CD14-positive monocyte (primary cell): ENCODE data around the gene IP6K1. TPM values are rescaled to one million over a fixed set of nuclear protein-coding genes. Genes with fewer than 3 reads are reported as not detected.
A peak's percentile ranks its signal among the peaks of the same experiment; 100 is the strongest.

Experiments
- DNase-seq, 3 donors: peaks; one replicate each; pipeline ENCODE4 v3.0.0-alpha.2; 2011 to 2022
- H2AFZ ChIP-seq: 2 replicates; pipeline ENCODE4 v1.6.0; 2012; ENCODE audit warnings: mild to moderate bottlenecking, low read depth, low read length, inconsistent platforms; ENCODE audit not compliant: insufficient read depth, poor library complexity, severe bottlenecking
- H3K27ac ChIP-seq, 2 donors: 1 replicate in 1 of 2; 2 replicates in 1 of 2; pipeline ENCODE4 v1.5.1; 2012 to 2013; ENCODE audit warnings: low read length in 2 of 2, control low read depth in 1 of 2, inconsistent platforms in 1 of 2, low read depth in 1 of 2, mild to moderate bottlenecking in 1 of 2
- H3K27me3 ChIP-seq, 2 donors: one replicate each; pipeline versions ENCODE4 v1.6.0 to v1.6.1; 2011 to 2013; ENCODE audit warnings: low read length in 2 of 2; ENCODE audit not compliant: control insufficient read depth in 2 of 2, insufficient read depth in 2 of 2
- H3K36me3 ChIP-seq, 2 donors: replicated peaks in 1 of 2; 1 replicate in 1 of 2; 2 replicates in 1 of 2; pipeline versions ENCODE4 v1.5.1 to v1.6.1; 2012 to 2013; ENCODE audit warnings: low read length in 2 of 2, control low read depth in 1 of 2, inconsistent platforms in 1 of 2, mild to moderate bottlenecking in 1 of 2; ENCODE audit not compliant: insufficient read depth in 2 of 2, control insufficient read depth in 1 of 2
- H3K4me1 ChIP-seq, 2 donors: 1 replicate in 1 of 2; 2 replicates in 1 of 2; pipeline versions ENCODE4 v1.5.1 to v1.6.1; 2012 to 2013; ENCODE audit warnings: low read length in 2 of 2, control low read depth in 1 of 2, inconsistent platforms in 1 of 2, mild to moderate bottlenecking in 1 of 2, moderate library complexity in 1 of 2; ENCODE audit not compliant: insufficient read depth in 2 of 2, control insufficient read depth in 1 of 2
- H3K4me2 ChIP-seq: replicated peaks from 2 replicates; pipeline ENCODE3; 2012; ENCODE audit warnings: low read length, moderate library complexity, mild to moderate bottlenecking; ENCODE audit not compliant: poor library complexity, severe bottlenecking; ENCODE audit errors: extremely low read depth
- H3K4me3 ChIP-seq, 3 experiments: fragments of 200-600 bp in 1 of 3; sonication (generic) in 1 of 3; replicated peaks in 1 of 3; 1 replicate in 2 of 3; 2 replicates in 1 of 3; pipeline ENCODE4 v1.5.1; 2011 to 2013; ENCODE audit warnings: low read length in 3 of 3, mild to moderate bottlenecking in 3 of 3, control low read depth in 2 of 3, low read depth in 2 of 3, inconsistent platforms in 1 of 3, moderate library complexity in 1 of 3
- H3K79me2 ChIP-seq: 2 replicates; pipeline ENCODE4 v1.6.0; 2012; ENCODE audit warnings: mild to moderate bottlenecking, control low read depth, inconsistent platforms, low read length, moderate library complexity; ENCODE audit not compliant: insufficient read depth
- H3K9ac ChIP-seq: 2 replicates; pipeline ENCODE4 v1.6.0; 2017; ENCODE audit warnings: low read length, mild to moderate bottlenecking; ENCODE audit not compliant: insufficient read depth, poor library complexity, severe bottlenecking
- H3K9me3 ChIP-seq, 2 donors: replicated peaks in 1 of 2; 1 replicate in 1 of 2; 2 replicates in 1 of 2; pipeline versions ENCODE4 v1.5.1 to v1.6.1; 2012 to 2013; ENCODE audit warnings: low read length in 2 of 2, control low read depth in 1 of 2; ENCODE audit not compliant: control insufficient read depth in 1 of 2, insufficient read depth in 1 of 2
- H4K20me1 ChIP-seq: 2 replicates; pipeline ENCODE4 v1.6.0; 2012; ENCODE audit warnings: mild to moderate bottlenecking, low read length, control low read depth, moderate library complexity; ENCODE audit not compliant: insufficient read depth
- H3K27ac Mint-ChIP-seq, 7 donors: one replicate each; pipeline ENCODE4 v1.8.0; 2020; ENCODE audit warnings: mild to moderate bottlenecking in 7 of 7, mixed read lengths in 7 of 7, moderate library complexity in 6 of 7, inconsistent platforms in 2 of 7
- H3K27me3 Mint-ChIP-seq, 3 donors: one replicate each; pipeline ENCODE4 v1.8.0; 2021 to 2022; ENCODE audit warnings: low read depth in 3 of 3, mild to moderate bottlenecking in 3 of 3, mixed read lengths in 3 of 3, moderate library complexity in 3 of 3, inconsistent platforms in 1 of 3
- H3K36me3 Mint-ChIP-seq, 2 donors: one replicate each; pipeline ENCODE4 v1.8.0; 2020; ENCODE audit warnings: mixed read lengths in 2 of 2, inconsistent platforms in 1 of 2, mild to moderate bottlenecking in 1 of 2
- H3K4me1 Mint-ChIP-seq: one replicate; pipeline ENCODE4 v1.8.0; 2020; ENCODE audit warnings: mild to moderate bottlenecking, mixed read lengths
- H3K4me3 Mint-ChIP-seq, 2 donors: one replicate each; pipeline ENCODE4 v1.8.0; 2020; ENCODE audit warnings: mild to moderate bottlenecking in 2 of 2, mixed read lengths in 2 of 2, moderate library complexity in 1 of 2
- H3K9me3 Mint-ChIP-seq, 7 donors: one replicate each; pipeline ENCODE4 v1.8.0; 2020 to 2022; ENCODE audit warnings: mixed read lengths in 7 of 7, mild to moderate bottlenecking in 6 of 7, moderate library complexity in 6 of 7, inconsistent platforms in 2 of 7
- whole genome bisulfite sequencing: methylation state at CpG from one replicate; pipeline ENCODE4 v1.1.5; 2013; ENCODE audit warnings: missing lambda C conversion rate; ENCODE audit not compliant: insufficient coverage; 5-methylcytosine and 5-hydroxymethylcytosine counted together
- intact Hi-C, 2 donors: fragments of 100-400 bp; cut with micrococcal nuclease; formaldehyde crosslinking; loops; one replicate each; pipeline versions ENCODE4 v1.15.0 to v1.15.1; 2023
- polyA plus RNA-seq, 3 donors: library from polyadenylated mRNA; depleted of rRNA in 1 of 3; unstranded in 2 of 3; stranded (reverse) in 1 of 3; fragments of 300-500 nt in 2 of 3; fragments of >200 nt in 1 of 3; fragmentation: Illumina TruSeq in 2 of 3; gene quantifications; 1 replicate in 2 of 3; 2 replicates in 1 of 3; pipeline ENCODE4 v1.2.3, GENCODE V29; 2012 to 2021
- TF ChIP-seq, protein P1 (sequence below): fragments of 200-600 bp; IDR thresholded peaks from one replicate; pipeline ENCODE4 v1.8.0; 2022; ENCODE audit warnings: antibody characterized with exemption, mild to moderate bottlenecking

The IP6K1 gene
- polyA plus RNA-seq, 3 donors, result 15.8 to 27.1 (median 16.1) TPM

DNA sequence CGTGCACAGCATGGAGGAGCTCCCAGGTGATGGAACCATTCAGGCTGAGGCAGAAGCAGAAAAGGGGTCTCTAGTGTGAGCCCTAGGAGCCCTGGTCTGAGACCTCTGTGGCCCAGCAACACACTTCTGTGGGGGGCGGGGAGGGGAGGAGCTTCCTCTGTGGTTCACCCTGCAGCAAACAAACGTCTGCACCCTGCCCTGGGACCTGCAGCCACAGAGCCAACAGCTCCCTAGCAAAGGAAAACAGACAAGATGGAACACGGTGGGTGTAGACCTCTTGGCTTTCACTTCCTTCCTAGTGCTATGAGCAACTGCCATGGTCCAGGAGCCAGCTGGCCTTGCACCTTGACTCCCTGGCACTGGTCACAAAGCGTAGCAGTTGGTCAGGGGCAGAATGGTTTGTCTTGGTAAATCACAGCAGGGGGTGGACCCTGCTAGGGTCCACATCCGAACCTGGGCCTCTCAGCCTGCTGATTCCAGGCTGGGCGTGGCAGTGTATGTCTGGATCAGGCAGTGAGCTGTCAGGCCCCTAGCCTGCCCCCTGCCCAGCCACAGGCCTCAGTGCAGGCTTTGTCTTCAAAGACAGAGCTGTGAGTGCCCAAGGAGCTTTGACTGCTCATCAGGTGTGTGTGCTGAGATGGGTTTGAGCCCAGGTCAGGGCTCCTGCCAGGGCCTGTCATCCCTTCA is 73.6 kb downstream of the IP6K1 start:
- no peak overlapping the region for H3K27ac ChIP-seq
- H3K4me1 ChIP-seq, result peaks cover 6 to 10% of the 10 kb centered on the region in 2 donors
- no peak overlapping the region for H3K4me3 ChIP-seq
- H3K4me2 ChIP-seq, result no peak overlapping the region
- H3K36me3 ChIP-seq, result peaks cover 0 to 13% of the 10 kb centered on the region in 2 donors
- TF ChIP-seq, protein P1, sequence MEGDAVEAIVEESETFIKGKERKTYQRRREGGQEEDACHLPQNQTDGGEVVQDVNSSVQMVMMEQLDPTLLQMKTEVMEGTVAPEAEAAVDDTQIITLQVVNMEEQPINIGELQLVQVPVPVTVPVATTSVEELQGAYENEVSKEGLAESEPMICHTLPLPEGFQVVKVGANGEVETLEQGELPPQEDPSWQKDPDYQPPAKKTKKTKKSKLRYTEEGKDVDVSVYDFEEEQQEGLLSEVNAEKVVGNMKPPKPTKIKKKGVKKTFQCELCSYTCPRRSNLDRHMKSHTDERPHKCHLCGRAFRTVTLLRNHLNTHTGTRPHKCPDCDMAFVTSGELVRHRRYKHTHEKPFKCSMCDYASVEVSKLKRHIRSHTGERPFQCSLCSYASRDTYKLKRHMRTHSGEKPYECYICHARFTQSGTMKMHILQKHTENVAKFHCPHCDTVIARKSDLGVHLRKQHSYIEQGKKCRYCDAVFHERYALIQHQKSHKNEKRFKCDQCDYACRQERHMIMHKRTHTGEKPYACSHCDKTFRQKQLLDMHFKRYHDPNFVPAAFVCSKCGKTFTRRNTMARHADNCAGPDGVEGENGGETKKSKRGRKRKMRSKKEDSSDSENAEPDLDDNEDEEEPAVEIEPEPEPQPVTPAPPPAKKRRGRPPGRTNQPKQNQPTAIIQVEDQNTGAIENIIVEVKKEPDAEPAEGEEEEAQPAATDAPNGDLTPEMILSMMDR, result no peak
- H3K27ac Mint-ChIP-seq, result peak overlapping the region in 1 of 7 donors; percentile 13
- H3K9me3 Mint-ChIP-seq, result no peaks in the 10 kb centered on the region
- peaks cover 0 to 3% (median 0%) of the 10 kb centered on the region in 3 donors for H3K27me3 Mint-ChIP-seq
- H3K36me3 Mint-ChIP-seq, result peaks cover 30 to 40% of the 10 kb centered on the region in 2 donors
- H3K4me3 Mint-ChIP-seq, result no peak overlapping the region
- no peaks in the 10 kb centered on the region for H3K27me3 ChIP-seq
- no peaks in the 10 kb centered on the region for H3K9me3 ChIP-seq
- H3K79me2 ChIP-seq, result no peaks in the 10 kb centered on the region
- intact Hi-C loops, result loop anchor here in 1 of 2 donors (10.0 kb wide), 1 partner anchor 232 kb away; the partner anchor contains the start of gene RBM6
- peaks cover 11% of the 10 kb centered on the region for H3K4me1 Mint-ChIP-seq
- H3K9ac ChIP-seq, result no peak overlapping the region
- peak in 1 of 3 donors; percentile 4 for DNase-seq
- peaks cover under 1% of the 10 kb centered on the region for H4K20me1 ChIP-seq
- WGBS, result 36% methylated on average over 4 of the region's 7 CpGs
- H2AFZ ChIP-seq, result no peak overlapping the region

DNA sequence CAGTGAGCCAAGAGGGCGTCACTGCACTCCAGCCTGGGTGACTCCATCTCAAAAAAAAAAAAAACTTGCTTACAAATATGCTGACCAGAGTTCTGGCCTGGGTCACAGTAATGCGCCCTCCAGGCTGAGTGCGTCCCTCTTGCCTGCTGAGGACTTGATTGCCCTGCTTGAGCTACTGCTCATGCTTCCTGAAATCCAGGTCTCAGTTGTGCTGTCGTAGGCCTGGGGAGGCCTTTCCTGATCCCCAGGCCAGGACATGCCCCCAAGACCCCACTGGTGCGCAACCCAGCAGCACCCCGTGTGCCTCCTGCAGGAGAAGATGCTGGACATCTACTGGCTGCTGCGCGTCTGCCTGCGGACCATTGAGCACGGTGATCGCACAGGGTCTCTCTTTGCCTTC is 74.2 kb downstream of the IP6K1 start:
- H3K4me1 ChIP-seq, result peaks cover 6 to 10% of the 10 kb centered on the region in 2 donors
- H3K79me2 ChIP-seq, result no peaks in the 10 kb centered on the region
- no peak overlapping the region for H3K27ac ChIP-seq
- H3K4me2 ChIP-seq, result no peak overlapping the region
- Mint-ChIP-seq H3K4me3 (no peak overlapping the region), H3K4me1 (peaks cover 11% of the 10 kb centered on the region), H3K27ac (no peak overlapping the region), H3K9me3 (no peaks in the 10 kb centered on the region), H3K27me3 (peaks cover 0 to 3% (median 0%) of the 10 kb centered on the region in 3 donors), H3K36me3 (peaks cover 34 to 44% of the 10 kb centered on the region in 2 donors)
- WGBS, result 94% methylated on average over 11 of the region's 11 CpGs
- no peaks in the 10 kb centered on the region for H3K27me3 ChIP-seq
- intact Hi-C loops, result loop anchor here in 1 of 2 donors (10.0 kb wide), 1 partner anchor 233 kb away; the partner anchor contains the start of gene RBM6
- H3K4me3 ChIP-seq, result no peak overlapping the region
- H2AFZ ChIP-seq, result no peak overlapping the region
- TF ChIP-seq, protein P1, result no peak
- H3K9ac ChIP-seq, result no peak overlapping the region
- peaks cover 2 to 18% of the 10 kb centered on the region in 2 donors for H3K36me3 ChIP-seq
- no peak for DNase-seq
- no peaks in the 10 kb centered on the region for H3K9me3 ChIP-seq
- H4K20me1 ChIP-seq, result no peaks in the 10 kb centered on the region
